ENCODE data around the gene DPP6.

Gene DPP6

DNA sequence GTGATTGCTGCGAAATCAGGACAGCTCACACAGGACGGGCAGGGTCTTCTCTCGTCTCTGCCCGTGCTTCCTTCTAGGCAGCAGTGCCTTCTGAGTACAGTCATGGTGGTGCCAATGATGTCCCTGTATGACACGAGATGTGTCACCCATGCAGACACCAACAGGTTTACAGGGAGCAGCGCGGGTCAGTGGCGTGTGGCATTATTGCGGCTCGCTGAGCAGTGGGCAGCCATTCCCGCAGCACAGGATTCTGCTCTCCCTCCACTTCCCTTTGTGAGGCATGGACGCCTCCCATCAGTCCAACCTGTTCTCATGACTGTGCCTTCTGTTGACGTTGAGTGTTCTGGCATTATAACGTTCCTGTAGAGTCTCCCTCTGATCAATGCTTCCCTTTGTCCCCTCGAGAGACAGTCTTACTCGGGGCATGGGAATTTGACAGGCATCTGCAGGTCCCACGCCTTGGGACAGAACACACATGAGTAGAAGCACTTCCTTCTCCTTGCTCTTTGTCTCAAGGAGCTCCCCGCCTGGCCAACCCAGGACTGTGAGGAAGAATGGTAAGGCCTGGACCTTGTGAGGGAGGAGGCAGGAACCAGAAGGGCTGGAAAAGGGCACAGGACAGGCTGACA lies 731.2 kb downstream of the DPP6 start:
- no peak for DNase-seq

DNA sequence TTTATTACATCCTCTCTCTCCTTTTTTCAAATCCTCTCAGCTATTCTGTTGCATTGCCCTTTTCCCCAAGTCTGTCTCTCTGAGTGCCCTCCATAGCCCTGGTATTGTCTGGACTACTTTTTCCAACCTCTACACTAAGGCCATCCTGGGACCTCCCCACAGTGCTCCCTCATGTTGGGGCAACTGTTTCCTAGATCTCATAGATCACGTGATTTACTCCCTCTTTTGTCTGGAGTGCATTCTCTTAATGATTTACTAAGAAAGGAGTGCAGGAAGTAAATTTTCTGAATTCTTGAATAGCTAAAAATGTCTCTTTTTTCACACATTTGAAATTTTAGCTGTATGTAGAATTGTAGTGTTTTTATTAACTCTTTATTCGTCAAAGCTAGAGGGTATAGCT lies 733.7 kb downstream of the DPP6 start:
- no peak for DNase-seq

DNA sequence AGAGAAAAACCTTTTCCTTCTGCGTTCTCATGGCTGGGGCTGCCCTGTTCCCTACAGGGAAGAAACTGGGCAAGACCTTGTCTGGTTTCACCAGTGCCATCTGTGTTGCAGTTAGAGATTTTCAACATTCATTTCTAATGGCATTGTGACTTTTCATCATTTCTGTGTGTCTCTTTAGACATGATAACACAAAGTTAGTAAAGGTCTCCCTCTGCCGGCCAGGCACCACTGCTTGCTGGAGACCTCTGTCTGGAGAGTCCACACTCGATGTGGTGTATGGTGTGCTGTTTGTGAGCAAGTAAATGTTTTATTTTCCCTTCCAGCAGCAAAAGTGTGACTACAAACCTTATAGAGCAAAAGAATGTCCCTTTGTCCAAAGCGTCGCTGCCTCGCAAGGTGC lies 737.2 kb downstream of the DPP6 start:
- no peak for DNase-seq

DNA sequence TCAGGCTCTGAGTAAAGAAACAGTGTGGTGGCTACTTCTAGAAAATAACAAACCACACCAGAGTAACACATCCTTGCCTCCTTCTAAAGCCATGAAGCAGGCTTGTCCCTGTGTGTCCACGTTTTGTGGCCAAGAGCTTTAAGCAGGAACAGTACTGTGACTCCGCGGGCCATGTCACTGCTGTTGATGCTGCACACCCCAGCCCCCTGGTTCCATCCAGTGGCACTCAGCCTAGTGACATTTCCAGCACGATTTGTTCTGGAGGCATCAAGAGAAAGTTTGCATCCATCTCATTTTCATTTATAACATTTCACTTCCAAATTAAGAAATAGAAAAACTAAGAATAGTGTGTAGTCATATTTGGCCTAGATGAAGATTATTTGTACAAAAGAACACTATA lies 739.4 kb downstream of the DPP6 start:
- DNase-seq: no peak

DNA sequence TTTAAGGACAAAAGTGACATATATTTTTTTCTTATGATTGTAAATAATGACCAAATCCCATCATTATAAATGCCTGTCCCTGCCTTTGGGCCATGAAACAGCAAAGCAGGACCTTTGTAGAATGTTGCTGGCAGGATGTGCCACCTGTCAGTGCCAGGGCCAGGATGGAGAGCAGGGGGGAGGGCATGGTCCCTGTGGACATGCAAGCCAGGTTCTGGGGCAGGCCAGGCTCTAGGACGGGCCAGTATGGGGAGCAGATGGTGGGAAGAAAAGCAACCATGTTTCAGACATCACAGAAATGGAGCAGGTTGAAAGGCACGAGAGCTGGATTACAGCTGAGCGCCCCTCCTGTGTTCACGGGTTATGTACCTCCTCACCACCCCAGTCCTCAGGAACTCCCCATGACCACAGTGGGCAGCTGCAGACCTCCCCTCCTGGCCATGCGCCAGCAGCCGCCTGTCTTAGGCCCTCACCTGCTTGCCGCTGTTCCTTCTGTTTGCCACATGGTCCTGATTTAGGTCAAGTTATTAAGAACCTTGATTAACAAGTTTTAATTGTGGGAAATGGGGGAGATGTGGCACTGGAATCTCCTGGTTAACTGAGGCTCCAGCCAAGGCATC lies 740.3 kb downstream of the DPP6 start:
- no peak for DNase-seq

DNA sequence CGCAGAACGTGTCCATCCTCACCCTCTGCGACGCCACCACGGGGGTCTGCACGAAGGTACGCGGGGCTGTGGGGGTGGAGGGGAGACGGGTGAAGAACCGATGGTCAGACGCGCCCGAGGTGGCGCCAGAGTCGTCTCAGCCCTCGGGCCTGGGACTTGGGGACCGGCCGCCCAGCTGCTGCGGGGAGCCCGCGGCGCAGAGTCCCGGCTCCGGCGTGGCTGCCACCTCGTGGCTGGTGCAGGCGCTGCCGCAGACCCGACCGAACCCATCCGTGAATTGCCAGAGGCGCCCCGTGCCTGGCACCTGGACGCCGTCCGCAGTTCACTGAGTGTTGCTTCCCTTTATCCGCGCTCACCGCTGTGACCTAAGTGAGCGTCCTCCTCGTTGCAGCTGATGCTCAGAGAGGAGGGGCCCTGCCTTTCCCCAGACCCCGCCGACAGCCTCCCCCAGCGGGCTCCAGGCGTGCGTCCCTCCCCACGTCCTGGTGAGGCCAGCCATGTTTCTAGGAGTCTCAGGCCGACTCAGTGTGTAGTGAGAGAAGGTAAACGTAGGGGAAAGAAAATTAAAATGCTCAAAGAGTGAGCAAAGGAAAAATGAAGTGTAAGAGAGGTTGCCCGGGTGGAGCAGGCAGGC lies 742.1 kb downstream of the DPP6 start:
- DNase-seq: no peak

DNA sequence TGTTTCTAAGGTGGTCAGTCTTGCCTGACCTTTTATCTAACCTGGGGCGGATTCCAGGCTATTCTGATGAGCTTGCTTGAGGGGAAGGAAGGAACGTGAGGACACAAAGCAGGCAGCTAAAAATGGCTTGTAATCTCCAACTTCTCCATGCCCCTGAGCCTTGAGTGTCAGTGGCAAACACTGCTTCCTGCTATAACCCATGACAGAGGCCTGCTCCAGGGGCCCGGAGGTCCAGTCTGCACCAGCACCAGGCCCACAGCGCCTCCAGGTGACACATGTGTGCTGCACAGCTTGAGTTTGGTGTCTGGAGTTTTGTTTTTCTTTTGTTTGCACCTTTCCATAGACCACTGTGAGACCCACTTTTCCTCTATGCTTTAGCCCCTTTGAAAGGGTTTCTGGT lies 742.8 kb downstream of the DPP6 start:
- peak; percentile 53 for DNase-seq

DNA sequence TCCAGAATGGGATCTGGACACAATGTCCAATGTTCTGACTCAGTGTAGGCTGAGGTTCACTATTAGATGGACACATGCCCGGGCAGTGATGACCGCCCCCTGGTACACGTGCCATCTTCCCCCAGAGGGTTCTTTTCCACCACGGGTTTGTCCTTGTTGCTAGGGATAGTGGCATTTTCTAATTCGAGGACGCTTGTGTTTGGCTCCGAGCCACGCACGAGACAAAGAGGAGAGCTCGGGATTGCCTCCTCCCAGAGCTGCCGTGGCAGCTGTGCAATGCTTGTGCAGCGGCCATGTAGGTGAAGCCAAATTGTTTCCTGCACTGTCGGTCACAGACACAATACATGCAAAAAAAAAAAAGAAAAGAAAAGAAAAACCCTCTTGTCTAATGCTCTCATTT lies 743.2 kb downstream of the DPP6 start:
- DNase-seq: peak; percentile 91

DNA sequence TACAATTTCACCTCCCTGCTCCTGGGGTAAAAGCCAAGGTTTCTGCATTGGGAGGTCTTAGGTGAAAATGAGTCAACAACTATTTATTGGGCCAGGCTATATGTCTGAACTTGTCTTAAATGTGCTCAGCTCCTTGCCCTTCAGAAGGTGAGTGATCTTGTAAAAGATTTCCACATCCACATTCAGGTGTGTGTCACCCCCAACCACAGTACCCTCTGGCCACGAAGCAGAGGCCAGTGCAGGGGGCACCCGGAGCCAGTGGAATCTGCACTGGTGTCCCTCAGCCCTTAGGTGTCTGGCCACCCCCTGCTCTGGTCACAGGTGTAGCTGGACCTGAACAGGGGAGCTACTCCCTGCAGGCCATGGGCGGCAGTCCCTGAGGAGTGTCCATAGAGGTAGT lies 752.3 kb downstream of the DPP6 start:
- DNase-seq: no peak

DNA sequence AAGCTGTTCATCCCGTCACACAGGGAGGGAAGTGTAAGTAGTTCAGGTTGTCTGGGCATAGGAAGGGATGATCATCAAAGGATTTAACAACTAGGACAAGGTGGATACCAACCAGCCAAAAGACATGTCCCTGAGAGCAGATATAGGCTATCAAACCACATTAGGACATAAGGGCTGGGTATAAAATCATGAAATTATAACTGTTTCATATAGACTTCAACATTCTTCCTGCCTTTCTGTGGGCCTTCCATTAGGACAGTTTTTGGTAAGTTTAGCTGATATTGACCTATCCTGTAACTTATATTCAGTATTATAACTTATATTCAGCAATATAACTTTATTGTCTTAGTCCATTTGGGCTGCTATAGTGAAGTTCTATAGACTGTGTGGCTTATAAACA lies 759.8 kb downstream of the DPP6 start:
- no peak for DNase-seq

DNA sequence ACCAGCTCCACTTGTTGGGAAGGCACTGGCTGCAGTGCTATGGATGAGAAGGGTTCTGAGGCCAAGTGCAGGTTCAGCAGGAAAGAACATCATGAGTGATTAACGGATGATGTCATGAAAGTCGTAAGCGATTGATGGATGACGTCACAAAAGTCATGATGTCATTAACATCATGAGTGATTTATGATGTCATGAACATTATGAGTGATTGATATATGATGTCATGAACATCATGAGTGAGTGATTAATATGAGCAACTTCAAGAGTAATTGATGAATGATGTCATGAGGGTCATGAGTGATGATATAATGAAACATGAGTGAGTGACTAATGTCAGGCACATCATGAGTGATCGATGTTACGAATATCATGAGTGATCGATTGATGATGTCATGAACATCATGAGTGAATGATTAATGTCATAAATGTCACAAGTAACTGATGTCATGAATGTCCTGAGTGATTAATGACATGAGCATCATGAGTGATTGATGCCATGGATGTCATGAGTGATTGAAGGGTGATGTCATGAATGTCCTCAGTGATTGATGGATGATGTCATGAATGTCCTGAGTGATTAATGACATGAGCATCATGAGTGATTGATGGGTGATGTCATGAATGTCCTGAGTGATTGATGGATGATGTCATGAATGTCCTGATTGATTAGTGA lies 765.2 kb downstream of the DPP6 start:
- no peak for DNase-seq

DNA sequence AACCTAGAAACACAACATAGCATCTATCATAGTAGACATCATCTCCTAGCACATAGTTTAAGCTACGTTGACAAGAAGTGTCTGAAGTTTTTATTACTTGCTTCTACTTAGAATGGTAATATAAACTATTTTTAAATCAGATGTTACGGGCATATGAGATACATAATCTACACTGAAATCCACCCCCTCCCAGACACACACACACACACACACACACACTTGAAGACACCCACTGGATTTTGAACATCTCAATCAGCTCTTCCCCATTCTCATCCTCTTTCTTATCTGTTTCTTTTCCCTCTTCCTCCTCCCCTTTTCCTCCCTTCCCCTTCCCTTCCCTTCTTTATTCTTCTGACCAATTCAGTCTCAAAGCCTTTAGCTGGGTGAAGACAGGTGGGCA lies 774.8 kb downstream of the DPP6 start:
- no peak for DNase-seq

DNA sequence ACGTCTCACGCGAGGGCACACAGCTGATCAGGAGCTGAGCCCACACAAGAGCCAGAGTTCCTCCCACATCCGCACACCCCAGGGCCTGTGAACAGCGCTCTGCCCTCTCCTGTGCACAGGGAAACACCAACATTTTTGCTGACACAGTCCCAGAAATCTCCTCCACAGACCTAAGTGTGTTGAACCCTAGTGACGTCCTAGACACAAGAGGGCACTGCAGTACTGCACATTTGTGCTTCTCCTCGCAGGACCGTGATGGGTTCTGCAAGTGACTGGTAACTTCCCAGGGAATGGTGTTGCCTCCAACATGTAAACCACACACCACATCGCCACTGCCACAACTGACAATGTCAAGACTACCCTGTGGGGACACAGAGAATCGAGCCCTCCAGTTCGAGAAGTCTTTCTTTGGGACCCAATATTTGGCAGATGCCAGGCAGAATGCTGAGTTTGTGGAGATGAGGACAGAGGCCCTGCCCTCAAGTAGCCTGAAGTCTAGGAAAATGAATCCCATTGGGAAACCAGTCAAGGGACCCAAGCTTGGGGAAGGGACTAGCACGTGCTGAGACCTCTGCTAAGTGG lies 780.5 kb downstream of the DPP6 start:
- DNase-seq: peak; percentile 75

DNA sequence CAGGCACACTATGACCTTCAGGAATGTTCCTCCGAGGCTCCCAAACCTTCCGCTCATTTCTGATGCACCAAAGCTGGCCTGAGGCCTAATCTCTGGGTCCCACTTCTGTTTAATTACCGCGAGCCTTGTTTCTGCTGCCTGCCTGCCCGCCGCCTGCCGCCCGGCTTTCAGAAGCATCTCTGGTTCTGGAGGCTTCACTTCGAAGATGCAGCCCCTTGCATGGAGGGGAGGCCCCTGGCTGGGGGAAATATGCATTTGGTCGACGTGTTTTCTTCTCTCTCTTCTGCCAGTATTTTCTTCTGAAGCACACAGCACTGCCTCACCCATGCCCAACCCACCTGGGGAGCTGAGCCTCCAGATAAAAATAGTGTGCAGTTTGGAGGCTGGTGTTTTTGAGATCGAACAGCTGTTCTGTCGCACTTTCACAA lies 783.8 kb downstream of the DPP6 start:
- no peak for DNase-seq

DNA sequence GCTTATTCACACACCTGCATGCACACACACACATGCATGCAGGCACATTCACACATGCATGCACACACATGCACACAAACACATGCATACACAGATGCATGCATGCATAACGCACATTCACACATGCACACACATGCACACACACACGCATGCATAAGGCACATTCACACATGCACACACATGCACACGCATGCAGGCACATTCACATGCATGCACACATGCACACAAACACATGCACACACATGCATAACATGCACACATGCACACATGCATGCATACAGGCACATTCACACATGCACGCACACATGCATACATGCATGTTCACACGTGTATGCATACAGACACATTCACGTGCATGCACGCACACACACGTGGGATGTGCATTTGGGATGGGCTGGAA lies 784.9 kb downstream of the DPP6 start:
- no peak for DNase-seq

DNA sequence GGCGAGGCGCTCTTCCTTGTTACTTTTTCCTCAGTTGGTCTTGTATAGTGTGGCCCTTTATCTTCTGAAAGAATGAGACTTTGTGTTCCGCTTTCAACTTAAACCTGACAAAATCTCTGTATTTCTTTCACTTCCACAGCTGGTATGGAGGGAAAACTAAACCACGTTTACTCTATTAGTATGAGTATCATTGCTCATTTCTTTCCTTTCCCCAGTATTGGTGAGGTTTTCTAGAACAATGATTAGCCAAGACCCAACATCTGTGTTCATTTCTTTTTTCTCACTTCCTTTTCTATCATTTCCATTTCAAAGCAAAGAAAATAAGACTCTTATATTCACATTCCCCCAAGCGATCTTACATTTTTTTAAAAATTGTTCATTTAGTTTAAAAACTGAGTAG lies 785.4 kb downstream of the DPP6 start:
- no peak for DNase-seq

DNA sequence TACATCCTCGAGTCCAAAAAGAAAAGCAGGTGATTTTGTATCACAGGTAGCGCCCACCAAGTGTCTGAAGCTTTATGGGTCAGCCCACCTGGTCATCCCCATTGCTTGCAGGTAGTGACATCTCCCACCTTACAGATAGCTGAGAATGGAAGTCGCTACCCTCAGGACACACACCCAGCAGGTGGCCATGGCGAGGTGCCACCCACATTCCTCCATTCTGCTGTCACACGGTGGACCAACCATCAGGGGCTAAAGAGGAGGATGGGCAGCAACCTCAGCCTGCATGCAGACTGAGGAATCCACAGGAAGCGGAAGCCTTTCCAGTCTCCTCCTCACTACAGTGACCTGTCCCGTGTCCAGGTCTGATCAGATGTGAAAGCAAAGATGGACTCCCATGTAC lies 787.9 kb downstream of the DPP6 start:
- no peak for DNase-seq

DNA sequence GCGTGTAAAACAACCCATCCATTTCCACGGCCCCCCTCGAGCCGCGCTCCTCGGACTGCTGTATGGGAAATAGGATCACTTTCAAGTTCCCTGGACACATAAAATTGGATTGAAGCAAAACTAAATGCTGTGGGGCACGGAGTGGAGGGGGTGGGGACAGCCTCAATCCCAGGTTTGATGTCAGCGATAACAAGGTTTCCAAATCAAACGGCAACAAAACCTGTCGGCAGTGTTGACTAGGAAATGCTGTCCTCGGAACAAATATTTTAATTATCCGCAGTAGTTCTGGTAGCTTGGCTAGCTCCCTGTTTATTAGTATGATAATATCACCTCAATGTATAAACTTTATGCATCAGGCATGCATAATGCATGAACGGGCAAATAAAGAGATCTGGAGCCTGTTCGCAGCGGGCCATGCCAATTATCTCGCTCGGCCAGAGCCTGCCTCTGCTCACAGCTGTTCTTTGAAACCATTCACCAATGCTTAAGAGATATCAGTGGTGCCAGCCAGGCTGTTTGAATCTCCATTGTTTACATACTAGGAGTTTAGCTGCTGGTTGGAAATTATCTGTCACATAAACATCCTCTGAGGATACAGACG lies 789.6 kb downstream of the DPP6 start:
- peak; percentile 95 for DNase-seq

DNA sequence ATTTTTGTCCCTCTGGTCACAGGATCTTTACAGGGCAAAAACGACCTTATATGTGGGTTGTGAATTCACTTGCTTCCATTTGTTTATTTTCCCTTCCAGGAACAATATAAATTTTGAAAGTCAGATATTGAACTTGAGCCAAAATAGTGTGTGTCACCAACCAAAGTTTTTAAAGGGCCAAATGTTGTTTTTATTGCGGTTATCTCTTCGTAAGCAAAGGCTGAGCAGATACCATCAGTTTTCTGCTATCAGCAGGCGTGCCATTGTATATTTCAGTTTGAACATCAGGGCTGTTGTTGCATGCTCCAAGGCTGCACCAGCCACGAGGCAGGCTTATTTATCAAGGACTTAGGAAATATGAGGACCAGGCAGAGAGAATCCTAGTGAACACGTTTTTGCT lies 790.4 kb downstream of the DPP6 start:
- peak; percentile 21 for DNase-seq

DNA sequence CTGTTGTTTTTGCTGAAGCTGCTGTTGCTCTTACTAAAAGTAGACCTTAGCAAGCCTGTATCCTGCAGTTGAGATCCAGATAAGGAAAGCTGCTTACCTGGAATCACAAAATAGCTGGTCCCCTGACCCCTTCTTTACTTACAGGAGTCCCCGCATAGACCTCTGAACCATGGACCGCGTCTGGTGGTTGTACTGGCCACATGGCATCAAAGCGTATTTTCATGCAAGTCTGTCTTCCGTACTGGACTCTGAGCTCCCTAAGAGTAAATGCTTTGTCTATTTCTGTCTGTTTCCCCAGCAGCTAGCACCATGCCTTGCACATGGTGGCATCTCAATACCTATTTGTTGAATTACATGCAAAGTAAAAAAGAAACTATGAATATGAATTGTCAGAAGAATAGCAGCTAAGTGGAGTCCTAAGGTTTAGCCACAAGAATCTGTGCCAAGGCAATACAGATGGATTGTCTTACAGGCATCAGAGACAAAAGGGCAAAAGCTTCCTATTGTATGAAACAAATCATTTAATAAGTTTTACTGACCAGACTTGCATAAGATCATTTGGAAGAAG lies 791.6 kb downstream of the DPP6 start:
- DNase-seq: no peak

DNA sequence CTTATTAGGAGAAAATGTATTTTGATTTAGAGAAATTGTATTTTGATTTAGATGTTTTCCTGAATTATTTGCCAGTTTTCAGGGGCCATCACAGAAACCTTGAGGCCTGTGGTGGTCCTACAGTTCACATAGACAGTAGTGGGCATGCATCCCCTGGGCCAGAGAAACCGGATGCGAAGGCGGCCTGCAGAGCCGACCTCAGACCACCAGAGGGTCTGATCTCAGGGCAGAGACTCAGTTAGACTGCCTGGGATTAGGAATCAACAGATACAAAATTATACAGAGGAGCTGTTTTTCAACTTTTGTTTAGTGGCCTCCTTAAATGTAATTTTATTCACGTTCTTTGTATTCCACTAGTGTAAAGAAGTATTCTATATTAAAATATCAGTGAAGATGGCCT lies 792.3 kb downstream of the DPP6 start:
- DNase-seq: no peak

DNA sequence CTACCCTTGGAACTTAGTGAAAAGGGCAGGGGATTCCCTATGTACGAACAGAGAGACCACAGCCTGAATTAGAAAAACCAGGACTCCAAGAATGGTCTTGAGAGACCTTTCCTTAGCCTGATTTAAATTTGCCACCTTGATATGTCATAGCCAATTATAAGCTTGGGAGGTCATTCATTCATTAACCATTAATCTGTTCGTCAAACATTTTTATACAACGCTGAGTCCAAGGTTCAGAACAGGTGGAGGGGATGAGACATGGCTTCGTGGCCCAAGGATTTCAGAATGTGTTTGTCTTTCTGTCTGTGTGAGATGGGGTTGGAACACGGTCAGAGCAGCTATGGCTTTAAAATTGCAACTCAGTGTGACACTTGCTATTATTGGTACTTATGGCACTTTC lies 792.8 kb downstream of the DPP6 start:
- no peak for DNase-seq

DNA sequence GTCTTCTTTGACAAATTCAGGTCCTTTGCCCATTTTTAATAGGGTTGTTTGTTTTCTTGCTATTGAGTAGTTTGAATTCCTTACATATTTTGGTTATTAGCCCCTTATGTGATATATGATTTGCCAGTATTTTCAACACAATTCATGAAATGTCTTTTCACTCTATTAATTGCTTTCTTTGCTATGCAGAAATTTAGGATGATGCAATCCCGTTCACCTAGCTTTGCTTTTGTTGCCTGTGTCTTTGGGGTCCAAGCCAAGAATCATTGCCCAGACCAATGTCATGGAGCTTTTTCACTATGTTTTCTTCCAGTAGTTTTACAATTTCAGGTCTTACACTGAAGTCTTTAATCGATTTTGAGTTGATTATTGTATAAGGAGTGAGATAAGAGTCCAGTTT lies 796.3 kb downstream of the DPP6 start:
- DNase-seq: no peak

Data from NCI-H1092 (cell line).